Measurements from ENCODE around the gene PTPRS.

Gene PTPRS

DNA sequence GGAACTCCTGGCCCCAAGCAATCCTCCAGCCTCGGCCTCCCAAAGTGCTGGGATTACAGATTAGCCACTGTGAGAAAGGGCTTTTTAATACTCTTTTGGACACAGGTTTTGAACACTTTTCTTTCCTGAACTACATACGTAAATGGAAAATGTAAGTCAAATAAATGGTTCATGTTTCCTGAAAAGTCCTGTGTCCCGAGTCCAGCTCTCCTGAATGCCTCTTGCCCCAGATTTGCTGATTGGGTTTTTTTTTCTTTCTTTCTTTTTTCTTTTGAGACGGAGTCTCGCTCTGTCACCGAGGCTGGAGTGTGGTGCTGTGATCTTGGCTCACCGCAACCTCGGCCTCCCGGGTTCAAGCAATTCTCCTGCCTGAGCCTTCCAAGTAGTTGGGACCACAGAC is 24.5 kb downstream of the PTPRS start:
- ChIA-PET CTCF (no interaction called here), POLR2A (no interaction called here)
- DNase-seq (ENCODE audit: extremely low spot score), result no peak

DNA sequence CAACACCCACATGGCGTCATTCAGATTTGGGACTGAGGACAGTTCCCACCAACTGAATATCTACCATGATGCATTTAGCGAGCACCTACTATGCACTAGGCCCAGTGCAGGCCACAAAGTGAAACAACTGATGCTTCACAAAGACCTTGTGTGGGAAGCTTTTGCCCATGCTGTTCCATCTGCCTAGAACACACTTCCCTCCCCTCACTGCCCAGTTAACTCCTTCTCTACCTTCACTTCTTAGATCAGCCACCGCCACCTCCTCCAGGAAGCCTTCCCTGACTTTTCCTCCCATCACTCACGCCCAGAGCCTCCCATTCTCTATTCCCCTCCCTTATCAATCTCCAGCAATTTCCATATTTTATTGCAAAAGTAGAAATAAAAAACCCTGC is 25.7 kb downstream of the PTPRS start:
- ChIA-PET CTCF (no interaction called here), POLR2A (no interaction called here)
- TF ChIP-seq ZNF384 (IDR thresholded peaks at IDR 0.05) (no peak), FOXK2 (IDR thresholded peaks at IDR 0.05) (no peak), CTBP1 (IDR thresholded peaks at IDR 0.05; ENCODE audit: borderline replicate concordance) (no peak), BHLHE40 (IDR thresholded peaks at IDR 0.05; ENCODE audit: borderline replicate concordance) (no peak), NFRKB (IDR thresholded peaks at IDR 0.05) (no peak), ARNT (IDR thresholded peaks at IDR 0.05) (no peak), FOXA1 (IDR thresholded peaks at IDR 0.05) (no peak), FOXM1 (IDR thresholded peaks at IDR 0.05; ENCODE audit: borderline replicate concordance) (no peak), SUZ12 (IDR thresholded peaks at IDR 0.05) (no peak)
- no peak for DNase-seq (ENCODE audit: extremely low spot score)

More for the DNA sequence above, 24.5 kb downstream of the PTPRS start:
- no peak for TF ChIP-seq FOXK2 (IDR thresholded peaks at IDR 0.05)
- TF ChIP-seq ELF4 (IDR thresholded peaks at IDR 0.05), result no peak
- TF ChIP-seq ZNF384 (IDR thresholded peaks at IDR 0.05), result no peak
- no peak for TF ChIP-seq LEF1 (IDR thresholded peaks at IDR 0.05; ENCODE audit: borderline replicate concordance)
- no peak for TF ChIP-seq TARDBP (IDR thresholded peaks at IDR 0.05)
- no peak for TF ChIP-seq PKNOX1 (IDR thresholded peaks at IDR 0.05)
- no peak for TF ChIP-seq BHLHE40 (IDR thresholded peaks at IDR 0.05; ENCODE audit: borderline replicate concordance)
- TF ChIP-seq CTBP1 (IDR thresholded peaks at IDR 0.05; ENCODE audit: borderline replicate concordance), result no peak
- TF ChIP-seq HDGF (IDR thresholded peaks at IDR 0.05; ENCODE audit: borderline replicate concordance), result no peak
- no peak for TF ChIP-seq FOXA1 (IDR thresholded peaks at IDR 0.05)
- TF ChIP-seq NFRKB (IDR thresholded peaks at IDR 0.05), result no peak
- no peak for TF ChIP-seq SUZ12 (IDR thresholded peaks at IDR 0.05)
- no peak for TF ChIP-seq SP1 (IDR thresholded peaks at IDR 0.05)
- TF ChIP-seq FOXM1 (IDR thresholded peaks at IDR 0.05; ENCODE audit: borderline replicate concordance), result no peak
- TF ChIP-seq ARNT (IDR thresholded peaks at IDR 0.05), result no peak
- TF ChIP-seq L3MBTL2 (conservative IDR thresholded peaks at IDR 0.05), result no peak

GRCh38 chr19:5314012-5314906 is 26.4 kb downstream of the PTPRS start:
- DNase-seq (ENCODE audit: extremely low spot score), result no peak
- CTCF ChIA-PET, result no interaction called here

GRCh38 chr19:5313307-5313706 is 27.3 kb downstream of the PTPRS start:
- no peak for DNase-seq (ENCODE audit: extremely low spot score)
- TF ChIP-seq ARNT (IDR thresholded peaks at IDR 0.05), result no peak
- no peak for TF ChIP-seq ELF4 (IDR thresholded peaks at IDR 0.05)
- TF ChIP-seq HDGF (IDR thresholded peaks at IDR 0.05; ENCODE audit: borderline replicate concordance), result no peak
- no peak for TF ChIP-seq TARDBP (IDR thresholded peaks at IDR 0.05)
- no peak for TF ChIP-seq SUZ12 (IDR thresholded peaks at IDR 0.05)
- POLR2A ChIA-PET, result no interaction called here
- CTCF ChIA-PET, result no interaction called here

More at GRCh38 chr19:5314012-5314906, 26.4 kb downstream of the PTPRS start:
- TF ChIP-seq ZNF384 (IDR thresholded peaks at IDR 0.05) (no peak), PKNOX1 (IDR thresholded peaks at IDR 0.05) (no peak)
- POLR2A ChIA-PET, result no interaction called here

DNA sequence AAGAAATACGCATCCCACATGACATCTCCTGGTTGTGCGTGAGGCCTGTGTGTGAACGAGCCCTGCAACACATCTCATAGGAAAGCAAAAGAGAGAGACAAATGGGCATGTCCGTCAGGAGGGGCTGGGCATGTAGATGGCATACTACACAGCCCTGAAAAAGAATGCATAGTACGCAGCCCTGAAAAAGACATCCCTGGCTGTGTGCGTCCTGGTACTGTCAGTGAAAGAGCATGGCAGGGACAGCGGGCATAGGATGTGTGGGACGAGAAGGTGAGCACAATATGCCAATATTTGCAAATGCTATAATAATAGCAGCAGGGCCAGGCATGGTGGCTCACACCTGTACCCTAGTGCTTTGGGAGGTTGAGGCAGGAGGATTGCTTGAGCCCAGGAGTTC is 28.6 kb downstream of the PTPRS start:
- CTCF ChIA-PET, result no interaction called here
- POLR2A ChIA-PET, result no interaction called here
- no peak for TF ChIP-seq LEF1 (IDR thresholded peaks at IDR 0.05; ENCODE audit: borderline replicate concordance)
- no peak for TF ChIP-seq BHLHE40 (IDR thresholded peaks at IDR 0.05; ENCODE audit: borderline replicate concordance)
- TF ChIP-seq FOXK2 (IDR thresholded peaks at IDR 0.05), result no peak
- TF ChIP-seq ELF4 (IDR thresholded peaks at IDR 0.05), result no peak
- TF ChIP-seq ZNF384 (IDR thresholded peaks at IDR 0.05), result no peak
- TF ChIP-seq CTBP1 (IDR thresholded peaks at IDR 0.05; ENCODE audit: borderline replicate concordance), result no peak
- TF ChIP-seq L3MBTL2 (conservative IDR thresholded peaks at IDR 0.05), result no peak
- no peak for TF ChIP-seq ARNT (IDR thresholded peaks at IDR 0.05)
- TF ChIP-seq NFRKB (IDR thresholded peaks at IDR 0.05), result no peak
- TF ChIP-seq SP1 (IDR thresholded peaks at IDR 0.05), result no peak
- no peak for TF ChIP-seq TARDBP (IDR thresholded peaks at IDR 0.05)
- TF ChIP-seq HDGF (IDR thresholded peaks at IDR 0.05; ENCODE audit: borderline replicate concordance), result no peak
- TF ChIP-seq FOXM1 (IDR thresholded peaks at IDR 0.05; ENCODE audit: borderline replicate concordance), result no peak
- no peak for TF ChIP-seq FOXA1 (IDR thresholded peaks at IDR 0.05)
- no peak for TF ChIP-seq SUZ12 (IDR thresholded peaks at IDR 0.05)
- TF ChIP-seq PKNOX1 (IDR thresholded peaks at IDR 0.05), result no peak
- DNase-seq (ENCODE audit: extremely low spot score), result no peak

GRCh38 chr19:5309438-5310204 is 31.0 kb downstream of the PTPRS start:
- no peak for DNase-seq (ENCODE audit: extremely low spot score)
- CTCF ChIA-PET, result no interaction called here
- TF ChIP-seq SUZ12 (IDR thresholded peaks at IDR 0.05) (no peak), NFRKB (IDR thresholded peaks at IDR 0.05) (no peak), FOXM1 (IDR thresholded peaks at IDR 0.05; ENCODE audit: borderline replicate concordance) (no peak), FOXA1 (IDR thresholded peaks at IDR 0.05) (no peak), PKNOX1 (IDR thresholded peaks at IDR 0.05) (no peak)
- POLR2A ChIA-PET, result no interaction called here

Data from HEK293T (cell line).